OCI-LY1 (cell line): ENCODE data around the gene N4BP2L2.

ENCODE experiments used
- H2AFZ ChIP-seq: fragments of 200-600 bp; sonication (generic), shearing (Covaris generic); 2 replicates; pipeline ENCODE4 v1.6.0; 2014; ENCODE audit warnings: antibody characterized with exemption, mild to moderate bottlenecking, low read length
- H3F3A ChIP-seq: fragments of 200-600 bp; sonication (generic), shearing (Covaris generic); 2 replicates; pipeline ENCODE4 v1.6.0; 2014; ENCODE audit warnings: mild to moderate bottlenecking, antibody characterized with exemption, low read length, moderate library complexity; ENCODE audit not compliant: insufficient read depth
- H3K27ac ChIP-seq: fragments of 200-600 bp; sonication (generic); 2 replicates; pipeline ENCODE4 v1.5.1; 2014; ENCODE audit warnings: low read length, mixed run types, mild to moderate bottlenecking, low read depth; ENCODE audit not compliant: poor library complexity, severe bottlenecking
- H3K27me3 ChIP-seq: fragments of 200-600 bp; sonication (generic); 2 replicates; pipeline ENCODE4 v1.6.0; 2014; ENCODE audit warnings: antibody characterized with exemption, mild to moderate bottlenecking, low read length, moderate library complexity; ENCODE audit not compliant: insufficient read depth
- H3K36me3 ChIP-seq: fragments of 200-600 bp; sonication (generic); 2 replicates; pipeline ENCODE4 v1.6.1; 2014; ENCODE audit warnings: mild to moderate bottlenecking, antibody characterized with exemption, low read length, moderate library complexity, mixed read lengths; ENCODE audit not compliant: insufficient read depth
- H3K4me1 ChIP-seq: fragments of 200-600 bp; sonication (generic); 2 replicates; pipeline ENCODE4 v1.5.1; 2014; ENCODE audit warnings: mild to moderate bottlenecking, low read length, moderate library complexity; ENCODE audit not compliant: insufficient read depth, severe bottlenecking
- H3K4me2 ChIP-seq: fragments of 200-600 bp; sonication (generic), shearing (Covaris generic); 2 replicates; pipeline ENCODE4 v1.6.1; 2014; ENCODE audit warnings: low read length
- H3K4me3 ChIP-seq: fragments of 200-600 bp; sonication (generic); 2 replicates; pipeline ENCODE4 v1.5.1; 2014; ENCODE audit warnings: low read length, low read depth, mild to moderate bottlenecking, mixed read lengths; ENCODE audit not compliant: poor library complexity, severe bottlenecking
- H3K79me2 ChIP-seq: fragments of 200-600 bp; shearing (Covaris generic); 2 replicates; pipeline ENCODE4 v1.6.1; 2016; ENCODE audit warnings: mixed run types, low read length, mixed read lengths; ENCODE audit not compliant: insufficient read depth
- H3K9ac ChIP-seq: fragments of 200-600 bp; sonication (generic), shearing (Covaris generic); 2 replicates; pipeline ENCODE4 v1.6.1; 2014; ENCODE audit warnings: mild to moderate bottlenecking, low read length, mixed read lengths
- H3K9me2 ChIP-seq: fragments of 200-600 bp; sonication (generic), shearing (Covaris generic); 2 replicates; pipeline ENCODE4 v1.6.1; 2014; ENCODE audit warnings: low read depth, mild to moderate bottlenecking, low read length, mixed read lengths
- H3K9me3 ChIP-seq: fragments of 200-600 bp; shearing (Covaris generic); 2 replicates; pipeline ENCODE4 v1.6.1; 2014; ENCODE audit warnings: low read length, mixed read lengths
- H4K20me1 ChIP-seq: fragments of 200-600 bp; sonication (generic), shearing (Covaris generic); 2 replicates; pipeline ENCODE4 v1.6.0; 2016; ENCODE audit warnings: mild to moderate bottlenecking, low read length; ENCODE audit not compliant: insufficient read depth
- CTCF ChIP-seq: fragments of 200-600 bp; sonication (generic), shearing (Covaris generic); IDR thresholded peaks from 2 replicates; pipeline ENCODE4 v1.5.1; 2017; ENCODE audit warnings: mild to moderate bottlenecking, antibody characterized with exemption, low read length, moderate library complexity, mixed read lengths
- EZH2 ChIP-seq: fragments of 200-600 bp; sonication (generic), shearing (Covaris generic); IDR thresholded peaks from 2 replicates; pipeline ENCODE4 v1.8.0; 2017; ENCODE audit warnings: borderline replicate concordance, mixed run types, mild to moderate bottlenecking, antibody characterized with exemption, low read length, moderate library complexity, mixed read lengths

The N4BP2L2 gene

DNA sequence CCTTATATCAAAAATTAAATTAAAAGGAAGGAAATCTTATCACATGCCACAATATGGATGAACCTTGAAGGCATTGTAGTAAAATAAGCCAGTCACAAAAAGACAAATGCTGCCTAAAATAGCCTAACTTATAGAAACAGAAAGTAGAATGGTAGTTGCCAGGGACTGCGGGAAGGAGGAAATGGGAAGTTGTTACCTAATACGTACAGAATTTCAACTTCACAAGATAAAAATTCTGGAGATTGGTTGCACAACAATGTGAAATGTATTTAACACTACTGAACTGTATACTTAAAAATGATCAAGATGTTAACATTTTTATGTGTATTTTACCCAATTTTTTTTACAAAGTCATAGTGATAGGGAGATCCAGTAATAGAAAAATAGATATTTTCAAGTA lies 10.2 kb upstream of the N4BP2L2 start:
- Histone ChIP-seq H3K9ac (no peak overlapping the region), H3K27me3 (no peaks in the 10 kb centered on the region), H2AFZ (no peak overlapping the region), H3K27ac (no peak overlapping the region), H3K4me1 (no peaks in the 10 kb centered on the region), H3K9me2 (no peaks in the 10 kb centered on the region), H3K9me3 (no peaks in the 10 kb centered on the region), H3F3A (no peaks in the 10 kb centered on the region), H3K4me2 (no peak overlapping the region), H3K79me2 (no peaks in the 10 kb centered on the region), H3K4me3 (no peak overlapping the region), H3K36me3 (no peaks in the 10 kb centered on the region), H4K20me1 (no peaks in the 10 kb centered on the region)
- TF ChIP-seq CTCF (no peak), EZH2 (no peak)

GRCh38 chr13:32545083-32545482 lies 6.5 kb upstream of the N4BP2L2 start:
- no peaks in the 10 kb centered on the region for H4K20me1 ChIP-seq
- H3K9me3 ChIP-seq = no peaks in the 10 kb centered on the region
- no peaks in the 10 kb centered on the region for H3K36me3 ChIP-seq
- H3K4me1 ChIP-seq = no peaks in the 10 kb centered on the region
- H3F3A ChIP-seq = no peaks in the 10 kb centered on the region
- H3K79me2 ChIP-seq = no peaks in the 10 kb centered on the region
- H3K27ac ChIP-seq = no peak overlapping the region
- no peak for TF ChIP-seq EZH2
- no peak for TF ChIP-seq CTCF
- no peak overlapping the region for H3K4me2 ChIP-seq
- no peak overlapping the region for H2AFZ ChIP-seq
- no peak overlapping the region for H3K9ac ChIP-seq
- H3K27me3 ChIP-seq = no peaks in the 10 kb centered on the region
- H3K4me3 ChIP-seq = no peak overlapping the region
- no peaks in the 10 kb centered on the region for H3K9me2 ChIP-seq

DNA sequence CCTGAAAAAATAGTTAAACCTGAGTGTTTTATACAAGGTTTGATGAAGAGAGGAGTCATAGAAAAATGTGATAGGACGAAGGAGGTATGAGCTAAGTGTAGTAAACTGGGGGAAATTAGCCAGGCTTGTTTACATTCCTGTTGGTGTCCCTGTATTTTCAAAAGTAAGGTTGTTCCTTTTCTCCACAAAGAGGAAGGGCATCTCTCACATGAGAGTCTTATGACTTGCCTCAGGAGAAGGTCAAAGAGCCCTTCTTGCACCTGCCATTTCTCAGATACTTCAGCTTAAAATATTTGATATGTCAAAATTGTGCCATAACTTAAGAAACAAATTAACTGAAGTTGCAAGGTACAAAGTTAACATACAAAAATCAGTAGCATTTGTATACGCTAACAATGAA lies 3.6 kb upstream of the N4BP2L2 start:
- no peak overlapping the region for H3K4me3 ChIP-seq
- no peaks in the 10 kb centered on the region for H3K36me3 ChIP-seq
- peaks cover 13% of the 10 kb centered on the region for H3K4me1 ChIP-seq
- no peak overlapping the region for H3K27ac ChIP-seq
- no peaks in the 10 kb centered on the region for H3K9me2 ChIP-seq
- H2AFZ ChIP-seq = no peak overlapping the region
- no peak overlapping the region for H3K9ac ChIP-seq
- H3K4me2 ChIP-seq = no peak overlapping the region
- H3K79me2 ChIP-seq = peaks cover 11% of the 10 kb centered on the region
- H3F3A ChIP-seq = no peaks in the 10 kb centered on the region
- TF ChIP-seq EZH2 (no peak), CTCF (no peak)
- no peaks in the 10 kb centered on the region for H3K9me3 ChIP-seq
- no peaks in the 10 kb centered on the region for H4K20me1 ChIP-seq
- H3K27me3 ChIP-seq = no peaks in the 10 kb centered on the region
